MCF 10A (cell line): ENCODE data around the gene RPGRIP1L. TPM values are rescaled to one million over a fixed set of nuclear protein-coding genes. Genes with fewer than 3 reads are reported as not detected.
A peak's percentile ranks its signal among the peaks of the same experiment; 100 is the strongest.

ENCODE experiments used
- BruUV-seq: library from RNA; stranded (reverse); fragments of 400-500 nt; replicated peaks from 2 replicates; lab custom pipeline; 2021; lab: Mats Ljungman, UMichigan
- CTCF ChIA-PET: fragments of 300-600 bp; sonication (Branson Sonifier 250); formaldehyde crosslinking; extraction: SDS; loops from one replicate; lab custom pipeline; 2021; ENCODE audit warnings: antibody characterized with exemption, inconsistent platforms; lab: Yijun Ruan, JAX
- POLR2A ChIA-PET: fragments of 300-600, 350-650 bp; sonication (Branson Sonifier 250); formaldehyde crosslinking; extraction: SDS; loops from one replicate; lab custom pipeline; 2020; ENCODE audit warnings: antibody characterized with exemption, inconsistent platforms; lab: Yijun Ruan, JAX
- DNase-seq: peaks from one replicate; pipeline ENCODE4 v3.0.0-alpha.2; 2018; ENCODE audit not compliant: unreplicated experiment
- H3K27ac Mint-ChIP-seq: one replicate; pipeline ENCODE4 v1.8.0; 2022; ENCODE audit warnings: mild to moderate bottlenecking, low read depth, mixed read lengths; ENCODE audit not compliant: unreplicated experiment
- H3K27me3 Mint-ChIP-seq: one replicate; pipeline ENCODE4 v1.8.0; 2022; ENCODE audit warnings: mixed read lengths; ENCODE audit not compliant: insufficient read depth, unreplicated experiment
- H3K36me3 Mint-ChIP-seq: one replicate; pipeline ENCODE4 v1.8.0; 2022; ENCODE audit warnings: mild to moderate bottlenecking, moderate library complexity, mixed read lengths; ENCODE audit not compliant: insufficient read depth, unreplicated experiment
- H3K4me1 Mint-ChIP-seq: one replicate; pipeline ENCODE4 v1.8.0; 2022; ENCODE audit warnings: mixed read lengths; ENCODE audit not compliant: insufficient read depth, unreplicated experiment
- H3K4me3 Mint-ChIP-seq: one replicate; pipeline ENCODE4 v1.8.0; 2022; ENCODE audit warnings: mild to moderate bottlenecking, moderate library complexity, mixed read lengths; ENCODE audit not compliant: unreplicated experiment
- H3K9me3 Mint-ChIP-seq: one replicate; pipeline ENCODE4 v1.8.0; 2022; ENCODE audit warnings: mixed read lengths; ENCODE audit not compliant: unreplicated experiment
- intact Hi-C: fragments of 100-400 bp; cut with micrococcal nuclease; formaldehyde crosslinking; loops from 2 replicates; pipeline ENCODE4 v1.14.1; 2022
- total RNA-seq: library from RNA; stranded (reverse); gene quantifications from 2 replicates; pipeline ENCODE4 v1.2.3, GENCODE V29; 2022
- TF ChIP-seq, protein P1 (sequence below): fragments of 200-600 bp; IDR thresholded peaks from one replicate; pipeline ENCODE4 v1.8.0; 2022; ENCODE audit warnings: antibody characterized with exemption, mild to moderate bottlenecking; ENCODE audit not compliant: unreplicated experiment

RPGRIP1L gene
- total RNA-seq, 1 experiment from 2014 or later, result 13.4 TPM

DNA sequence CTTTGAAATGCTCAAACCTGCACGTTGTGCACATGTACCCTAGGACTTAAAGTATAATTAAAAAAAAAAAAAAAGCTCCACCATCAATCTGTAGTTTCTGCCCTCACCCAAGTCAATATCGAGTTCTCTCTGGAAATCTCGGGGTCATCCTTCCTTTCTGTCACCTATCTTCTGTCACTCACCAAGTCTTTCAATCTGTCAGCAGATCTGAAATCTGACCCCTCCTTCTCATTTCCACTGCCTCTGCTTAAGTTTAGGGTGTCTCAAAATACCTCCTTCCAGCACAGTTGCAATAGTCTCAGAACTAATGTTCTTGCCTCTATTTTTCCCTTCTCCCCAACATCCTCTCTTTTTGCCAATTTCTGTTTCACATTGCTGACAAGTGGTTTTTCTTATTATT is 32.6 kb upstream of the RPGRIP1L start:
- DNase-seq, result no peak
- intact Hi-C loops, result no loop called here
- ChIA-PET CTCF (interaction anchor here (0.7 kb wide), 1 partner anchor 10 kb away, joined by 4 read pairs; no protein-coding TSS in a partner anchor), POLR2A (interaction anchor here (1.2 kb wide), 1 partner anchor 10 kb away, joined by 5 read pairs; no protein-coding TSS in a partner anchor)
- TF ChIP-seq, protein P1, sequence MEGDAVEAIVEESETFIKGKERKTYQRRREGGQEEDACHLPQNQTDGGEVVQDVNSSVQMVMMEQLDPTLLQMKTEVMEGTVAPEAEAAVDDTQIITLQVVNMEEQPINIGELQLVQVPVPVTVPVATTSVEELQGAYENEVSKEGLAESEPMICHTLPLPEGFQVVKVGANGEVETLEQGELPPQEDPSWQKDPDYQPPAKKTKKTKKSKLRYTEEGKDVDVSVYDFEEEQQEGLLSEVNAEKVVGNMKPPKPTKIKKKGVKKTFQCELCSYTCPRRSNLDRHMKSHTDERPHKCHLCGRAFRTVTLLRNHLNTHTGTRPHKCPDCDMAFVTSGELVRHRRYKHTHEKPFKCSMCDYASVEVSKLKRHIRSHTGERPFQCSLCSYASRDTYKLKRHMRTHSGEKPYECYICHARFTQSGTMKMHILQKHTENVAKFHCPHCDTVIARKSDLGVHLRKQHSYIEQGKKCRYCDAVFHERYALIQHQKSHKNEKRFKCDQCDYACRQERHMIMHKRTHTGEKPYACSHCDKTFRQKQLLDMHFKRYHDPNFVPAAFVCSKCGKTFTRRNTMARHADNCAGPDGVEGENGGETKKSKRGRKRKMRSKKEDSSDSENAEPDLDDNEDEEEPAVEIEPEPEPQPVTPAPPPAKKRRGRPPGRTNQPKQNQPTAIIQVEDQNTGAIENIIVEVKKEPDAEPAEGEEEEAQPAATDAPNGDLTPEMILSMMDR, result no peak
- no peaks in the 10 kb centered on the region for H3K9me3 Mint-ChIP-seq
- peaks cover 24% of the 10 kb centered on the region for H3K4me1 Mint-ChIP-seq
- BruUV-seq, result no TSS peak
- no peaks in the 10 kb centered on the region for H3K27me3 Mint-ChIP-seq
- H3K4me3 Mint-ChIP-seq, result no peak overlapping the region
- H3K27ac Mint-ChIP-seq, result no peak overlapping the region
- H3K36me3 Mint-ChIP-seq, result no peaks in the 10 kb centered on the region

DNA sequence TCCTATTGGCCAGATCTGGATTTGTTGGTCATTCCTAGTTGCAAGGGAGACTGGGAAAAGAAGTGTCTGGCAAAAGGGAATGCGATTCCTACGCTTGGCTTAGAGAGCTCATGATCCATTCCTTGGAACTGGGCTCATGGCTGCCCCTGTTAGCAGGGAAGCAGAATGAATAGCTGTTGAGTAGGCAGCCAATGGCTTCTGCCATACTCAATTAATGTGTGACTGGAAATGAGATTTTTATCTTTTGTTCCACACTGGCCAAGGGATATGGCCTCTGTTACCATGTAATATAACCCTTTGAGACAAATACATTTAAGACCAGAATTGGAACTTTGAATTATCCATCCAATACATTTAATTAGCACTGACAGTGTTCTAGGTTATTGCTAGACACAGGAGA is 31.2 kb upstream of the RPGRIP1L start:
- Mint-ChIP-seq H3K4me3 (no peak overlapping the region), H3K27me3 (no peaks in the 10 kb centered on the region), H3K27ac (no peak overlapping the region), H3K9me3 (no peaks in the 10 kb centered on the region), H3K4me1 (peaks cover 24% of the 10 kb centered on the region), H3K36me3 (no peaks in the 10 kb centered on the region)
- no peak for DNase-seq
- intact Hi-C loops, result no loop called here
- CTCF ChIA-PET, result interaction anchor here (1.5 kb wide), 1 partner anchor 9 kb away, joined by 5 read pairs; no protein-coding TSS in a partner anchor
- POLR2A ChIA-PET, result interaction anchor here (1.0 kb wide), 1 partner anchor 9 kb away, joined by 5 read pairs; no protein-coding TSS in a partner anchor
- no TSS peak for BruUV-seq
- TF ChIP-seq, protein P1, result no peak

DNA sequence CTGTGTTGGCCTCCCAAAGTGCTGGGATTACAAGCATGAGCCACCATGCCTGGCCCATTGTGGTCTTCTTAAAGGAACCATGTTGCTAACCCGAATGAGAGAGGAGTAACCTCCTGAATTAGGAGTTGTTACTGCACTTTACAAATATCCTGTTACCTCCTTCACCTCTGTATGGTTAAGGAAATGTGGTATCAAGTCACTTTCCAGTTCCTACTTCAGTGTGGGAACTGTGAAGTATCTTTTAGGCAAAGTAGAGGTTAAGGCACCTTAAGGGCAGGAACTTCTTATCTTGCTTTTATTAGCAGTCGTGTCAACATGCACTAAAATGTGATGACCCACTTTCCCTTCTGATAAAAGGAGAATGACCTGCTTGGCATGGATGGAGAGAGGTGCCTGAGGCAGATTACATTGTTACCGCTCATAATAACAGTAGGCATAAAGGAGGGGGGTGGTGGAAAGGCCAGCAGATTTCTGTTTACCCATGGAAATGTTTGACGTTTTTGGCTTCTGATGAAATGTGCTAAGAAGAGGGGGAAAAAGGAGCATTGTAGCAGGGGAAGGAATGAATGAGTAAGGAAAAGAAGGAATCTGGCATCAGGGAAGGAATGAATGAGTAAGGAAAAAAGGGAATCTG is 28.8 kb upstream of the RPGRIP1L start:
- H3K27ac Mint-ChIP-seq, result peak overlapping the region; percentile 81
- DNase-seq, result no peak
- H3K4me1 Mint-ChIP-seq, result peaks cover 24% of the 10 kb centered on the region
- BruUV-seq, result no TSS peak
- ChIA-PET POLR2A (no interaction called here), CTCF (interaction anchor here (1.1 to 2.9 kb wide), 2 partner anchors 11 kb away, joined by 3 to 14 read pairs; no protein-coding TSS in a partner anchor)
- H3K36me3 Mint-ChIP-seq, result no peaks in the 10 kb centered on the region
- H3K4me3 Mint-ChIP-seq, result no peak overlapping the region
- intact Hi-C loops, result no loop called here
- TF ChIP-seq, protein P1, result no peak
- no peaks in the 10 kb centered on the region for H3K27me3 Mint-ChIP-seq
- no peaks in the 10 kb centered on the region for H3K9me3 Mint-ChIP-seq

DNA sequence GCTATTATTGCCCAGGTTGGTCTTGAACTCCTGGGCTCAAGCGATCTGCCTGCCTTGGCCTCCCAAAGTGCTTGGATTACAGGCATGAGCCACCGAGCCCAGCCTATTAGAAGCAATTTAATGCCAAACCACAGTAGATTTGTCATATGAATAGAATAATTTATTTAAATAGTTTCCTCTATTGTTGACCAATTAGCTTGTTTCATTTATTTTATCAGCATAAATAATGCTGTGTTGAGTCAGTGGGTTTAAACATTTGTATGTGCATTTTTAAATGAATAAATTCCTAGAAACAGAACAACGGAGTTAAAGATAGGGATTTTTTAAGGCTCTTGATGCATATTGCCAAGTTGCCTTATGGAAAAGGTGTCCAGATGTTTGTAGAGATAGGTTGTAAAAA is 27.0 kb upstream of the RPGRIP1L start:
- POLR2A ChIA-PET, result interaction anchor here (0.9 to 1.6 kb wide), 3 partner anchors 9 to 23 kb away, joined by 3 to 6 read pairs (median 4); no protein-coding TSS in a partner anchor
- TF ChIP-seq, protein P1, result no peak
- DNase-seq, result no peak

More for the DNA sequence above, 27.0 kb upstream of the RPGRIP1L start:
- no peaks in the 10 kb centered on the region for H3K9me3 Mint-ChIP-seq
- no peaks in the 10 kb centered on the region for H3K36me3 Mint-ChIP-seq
- CTCF ChIA-PET, result interaction anchor here (2.9 kb wide), 1 partner anchor 12 kb away, joined by 14 read pairs; no protein-coding TSS in a partner anchor
- BruUV-seq, result no TSS peak
- no peaks in the 10 kb centered on the region for H3K27me3 Mint-ChIP-seq
- intact Hi-C loops, result no loop called here
- no peak overlapping the region for H3K27ac Mint-ChIP-seq
- H3K4me3 Mint-ChIP-seq, result no peak overlapping the region
- H3K4me1 Mint-ChIP-seq, result peaks cover 26% of the 10 kb centered on the region
